Stimulated activated naive CD4-positive, alpha-beta T cell treated with Interleukin-2 at 50 U/mL for 16 hours (primary cell): ENCODE results near the gene STK11IP.
"Not testable (repeated sequence)": the region's sequence is repeated elsewhere in the genome, so short reads cannot be mapped to it uniquely, and the experiment has no call there.

Source experiments
- DNase-seq: peaks from one replicate; lab custom pipeline; 2025; lab: John Stamatoyannopoulos, UW

STK11IP gene

DNA sequence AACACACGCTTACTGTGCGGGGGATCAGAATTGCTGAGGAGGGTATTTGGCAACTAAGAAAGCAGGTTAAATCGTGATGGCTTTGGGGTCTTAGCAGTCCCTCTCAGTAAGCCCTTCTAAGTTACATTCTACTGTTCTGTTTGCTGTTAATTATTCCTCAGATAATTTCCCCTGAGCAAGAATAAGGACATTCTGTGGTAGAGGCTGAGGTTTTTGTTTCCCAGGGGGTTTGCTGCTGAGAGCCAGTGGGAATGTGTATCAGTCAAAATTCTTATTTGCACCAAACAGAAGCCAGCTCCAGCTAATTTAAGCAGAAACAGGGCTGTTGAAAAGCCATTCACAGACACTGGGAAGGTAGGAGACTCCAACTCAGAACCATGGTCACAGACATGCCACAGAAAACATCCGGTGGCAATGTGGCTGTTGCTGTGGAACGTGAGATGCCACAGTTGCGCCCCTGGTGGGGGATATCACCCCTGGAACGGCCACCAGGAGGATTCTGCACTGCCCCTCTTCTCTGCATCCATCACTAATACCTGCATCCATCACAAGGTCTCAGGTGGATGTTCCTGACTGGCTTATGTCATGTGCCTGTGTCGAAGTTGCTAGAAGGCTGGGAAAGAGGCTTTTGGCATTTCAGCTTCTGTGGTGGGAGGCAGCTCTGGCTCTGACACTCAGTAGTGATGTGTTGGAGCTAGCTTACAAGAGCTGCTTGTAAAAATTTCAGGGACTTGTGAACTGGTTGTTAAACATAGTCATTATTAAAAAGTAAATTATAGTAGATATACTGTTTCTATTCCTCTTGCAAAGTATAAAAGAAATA, 53.0 kb downstream of the STK11IP start:
- no peak for DNase-seq

GRCh38 chr2:219651656-219652055, 54.0 kb downstream of the STK11IP start:
- DNase-seq: not testable (repeated sequence)

DNA sequence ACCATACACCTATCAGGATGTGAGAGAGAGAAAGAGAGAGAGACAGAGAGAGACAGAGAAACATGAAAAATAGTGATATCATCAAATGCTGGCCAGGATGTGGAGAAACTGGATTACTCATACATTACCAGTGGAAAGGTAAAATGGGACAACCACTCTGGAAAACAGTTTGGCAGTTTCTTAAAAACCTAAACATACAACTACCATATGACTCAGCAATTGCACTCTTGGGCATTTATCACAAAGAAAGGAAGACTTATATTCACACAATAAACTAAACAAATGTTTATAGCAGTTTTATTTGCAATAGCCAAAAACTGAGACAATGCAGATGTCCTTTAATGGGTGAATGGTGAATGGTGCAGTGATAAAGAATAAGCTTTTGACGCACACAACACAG, 58.9 kb downstream of the STK11IP start:
- DNase-seq: no peak

DNA sequence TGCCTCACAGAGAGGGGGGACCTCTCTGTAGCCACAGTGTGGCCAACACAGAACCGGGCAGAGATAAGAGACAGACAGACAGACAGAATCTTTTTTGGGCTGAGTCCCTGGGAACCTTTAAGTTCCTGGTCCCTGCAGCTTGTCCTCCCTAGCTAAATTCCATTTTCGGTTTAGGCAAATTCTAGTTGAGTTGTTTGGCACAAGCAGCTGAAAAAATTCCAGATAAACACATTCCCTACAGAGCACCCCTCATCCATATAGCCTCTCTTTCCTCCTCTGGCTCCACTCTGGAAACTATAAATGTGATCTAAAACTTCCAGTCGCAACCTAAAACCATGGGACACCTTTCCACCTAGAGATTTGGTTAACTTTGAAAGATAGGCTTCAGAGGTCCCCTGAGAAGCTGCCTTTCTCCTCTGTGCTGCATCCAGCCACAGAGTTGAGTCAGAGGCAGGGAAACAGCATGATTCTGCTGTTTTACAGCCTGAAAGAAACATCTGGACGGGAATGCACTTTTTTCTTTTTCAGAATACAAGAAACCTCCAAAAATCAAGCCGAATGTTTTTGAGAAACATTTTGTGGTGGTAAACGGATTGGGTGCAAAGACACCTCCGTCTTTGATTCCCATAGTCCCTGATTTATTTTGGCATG, 60.7 kb downstream of the STK11IP start:
- DNase-seq: no peak

DNA sequence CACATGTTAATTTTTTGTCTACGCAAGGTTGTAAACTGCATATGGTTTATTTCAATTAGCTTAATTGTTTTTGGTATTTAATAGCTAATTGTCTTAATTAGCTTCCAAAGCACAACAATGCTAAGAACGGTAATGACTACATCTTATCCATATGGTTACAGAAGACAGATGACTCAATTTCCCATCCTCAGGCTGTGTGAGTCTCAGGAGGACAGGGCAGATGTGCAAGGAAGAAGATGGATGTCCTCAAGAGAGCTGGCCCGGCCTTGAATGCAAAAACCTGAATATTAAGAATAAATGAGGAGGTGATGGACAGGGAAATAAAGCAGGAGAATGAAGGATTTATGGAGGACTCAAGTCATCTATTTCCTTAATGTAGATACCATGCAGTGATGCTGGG, 61.2 kb downstream of the STK11IP start:
- no peak for DNase-seq

DNA sequence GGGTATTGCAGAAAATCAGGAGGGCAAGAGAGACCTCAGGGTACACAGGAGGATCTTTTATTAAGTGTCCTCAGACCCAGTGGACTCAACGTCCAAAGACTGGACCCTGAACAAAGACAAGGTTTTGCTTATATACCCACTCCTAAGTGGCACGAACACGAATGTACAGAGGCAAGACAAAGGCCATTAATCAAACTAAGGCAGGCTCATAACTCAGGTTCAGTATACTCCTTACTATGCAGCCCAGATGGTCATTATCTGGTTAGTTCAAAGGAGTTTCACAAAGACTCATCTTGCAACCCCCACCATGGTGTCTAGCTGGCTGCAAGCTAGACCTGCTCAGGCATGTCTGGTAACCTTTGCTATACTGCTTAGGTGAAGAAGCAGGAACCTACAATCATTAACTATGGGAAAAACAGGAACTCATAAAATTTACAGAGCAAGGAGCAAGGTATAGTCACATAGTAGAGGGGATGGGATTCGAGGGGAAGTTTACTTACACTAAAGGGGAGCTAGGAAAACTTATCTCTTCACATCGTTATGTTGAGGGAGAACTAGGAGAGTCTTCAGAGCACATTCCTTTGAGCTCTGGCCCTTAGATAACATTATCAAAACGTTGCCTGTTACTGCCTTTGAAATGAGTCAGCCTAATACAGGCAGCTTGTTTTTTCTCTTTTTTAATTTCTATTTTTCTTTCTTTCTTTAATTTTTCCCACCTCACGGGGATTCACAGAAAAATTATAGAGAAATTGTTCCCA, 63.7 kb downstream of the STK11IP start:
- DNase-seq: no peak

DNA sequence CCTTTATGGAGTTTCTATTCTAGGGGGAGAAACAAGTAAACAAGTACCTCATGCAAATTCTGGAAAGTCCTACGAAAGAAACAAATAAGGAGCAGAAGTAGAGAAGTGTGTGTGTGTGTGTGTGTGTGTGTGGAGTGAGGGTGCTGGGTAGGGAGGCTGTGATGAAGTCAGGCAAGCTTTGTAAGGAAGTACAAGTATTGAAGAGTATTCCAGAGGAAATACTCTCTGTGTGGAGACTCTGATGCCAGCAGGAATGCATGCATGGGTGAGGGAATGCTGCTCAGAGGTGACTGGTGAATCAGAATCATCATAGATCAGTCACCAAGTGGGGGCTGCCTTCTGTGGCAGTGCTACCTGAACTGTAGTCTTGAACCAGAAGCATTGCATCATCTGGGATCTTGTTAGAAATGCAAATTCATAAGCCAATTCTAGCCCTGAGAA, 64.3 kb downstream of the STK11IP start:
- DNase-seq: no peak

- DNase-seq: no peak
Observed at GRCh38 chr2:219662566-219662965, 64.9 kb downstream of the STK11IP start.

- no peak for DNase-seq
Observed at GRCh38 chr2:219663116-219663762, 65.6 kb downstream of the STK11IP start.

GRCh38 chr2:219664041-219664440, 66.4 kb downstream of the STK11IP start:
- DNase-seq: no peak

- DNase-seq: no peak
Observed at GRCh38 chr2:219664944-219665343, 67.3 kb downstream of the STK11IP start.

DNA sequence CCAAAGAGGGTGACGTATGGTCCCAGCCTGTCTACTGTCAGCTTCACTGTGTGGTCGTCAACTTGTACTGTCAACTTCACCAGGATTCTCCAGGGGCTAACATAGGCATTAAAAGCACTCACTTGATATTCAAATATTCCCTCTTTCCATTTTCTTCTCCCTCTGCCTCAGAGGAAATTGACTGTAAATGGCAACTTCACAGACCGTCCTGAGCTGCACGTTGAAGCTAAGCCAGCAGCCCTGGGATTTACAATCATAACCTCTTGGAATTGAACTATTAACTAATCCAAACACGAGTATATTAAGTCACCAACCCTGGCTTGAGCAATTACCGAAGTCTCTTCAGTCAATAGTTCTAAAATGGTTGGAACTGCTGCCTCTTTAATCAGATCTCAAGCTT, 68.3 kb downstream of the STK11IP start:
- DNase-seq: no peak
